Epithelial cell of esophagus (primary cell): Measurements from ENCODE around the gene ITPRIPL1.

Source experiments
- DNase-seq: peaks from one replicate; pipeline ENCODE4 v3.0.0; 2010; ENCODE audit warnings: low read depth
- H3K4me3 ChIP-seq: 2 replicates; pipeline ENCODE4 v1.5.1; 2011; ENCODE audit warnings: mild to moderate bottlenecking, low read length, control low read depth
- TF ChIP-seq, protein P1 (sequence below): IDR thresholded peaks from 2 replicates; pipeline ENCODE4 v1.5.1; 2011; ENCODE audit warnings: low read depth, mild to moderate bottlenecking, low read length, control low read depth, inconsistent platforms; ENCODE audit not compliant: insufficient read depth; ENCODE audit errors: missing control alignments

The ITPRIPL1 gene

DNA sequence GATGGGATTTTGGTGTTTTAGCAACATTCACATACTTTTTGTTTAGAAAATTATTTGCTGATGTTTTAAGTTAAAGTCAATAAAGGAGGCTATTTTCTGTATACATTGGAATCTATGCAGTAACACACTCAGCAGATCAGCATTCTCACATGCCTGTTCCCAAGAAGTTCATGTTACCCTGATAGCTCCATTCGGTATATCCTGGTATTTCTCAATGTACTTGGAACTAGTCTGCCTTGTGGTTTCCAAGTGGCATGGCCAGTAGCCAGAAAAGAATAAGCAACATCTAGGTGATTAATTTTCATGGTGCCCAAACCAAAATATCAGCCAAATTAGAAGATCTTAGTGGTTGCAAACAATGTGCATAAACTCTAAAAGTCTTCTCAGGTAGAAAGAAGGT lies 5.3 kb downstream of the ITPRIPL1 start:
- peak; percentile 95 for DNase-seq
- H3K4me3 ChIP-seq, result no peak overlapping the region
- TF ChIP-seq, protein P1, sequence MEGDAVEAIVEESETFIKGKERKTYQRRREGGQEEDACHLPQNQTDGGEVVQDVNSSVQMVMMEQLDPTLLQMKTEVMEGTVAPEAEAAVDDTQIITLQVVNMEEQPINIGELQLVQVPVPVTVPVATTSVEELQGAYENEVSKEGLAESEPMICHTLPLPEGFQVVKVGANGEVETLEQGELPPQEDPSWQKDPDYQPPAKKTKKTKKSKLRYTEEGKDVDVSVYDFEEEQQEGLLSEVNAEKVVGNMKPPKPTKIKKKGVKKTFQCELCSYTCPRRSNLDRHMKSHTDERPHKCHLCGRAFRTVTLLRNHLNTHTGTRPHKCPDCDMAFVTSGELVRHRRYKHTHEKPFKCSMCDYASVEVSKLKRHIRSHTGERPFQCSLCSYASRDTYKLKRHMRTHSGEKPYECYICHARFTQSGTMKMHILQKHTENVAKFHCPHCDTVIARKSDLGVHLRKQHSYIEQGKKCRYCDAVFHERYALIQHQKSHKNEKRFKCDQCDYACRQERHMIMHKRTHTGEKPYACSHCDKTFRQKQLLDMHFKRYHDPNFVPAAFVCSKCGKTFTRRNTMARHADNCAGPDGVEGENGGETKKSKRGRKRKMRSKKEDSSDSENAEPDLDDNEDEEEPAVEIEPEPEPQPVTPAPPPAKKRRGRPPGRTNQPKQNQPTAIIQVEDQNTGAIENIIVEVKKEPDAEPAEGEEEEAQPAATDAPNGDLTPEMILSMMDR, result no peak

DNA sequence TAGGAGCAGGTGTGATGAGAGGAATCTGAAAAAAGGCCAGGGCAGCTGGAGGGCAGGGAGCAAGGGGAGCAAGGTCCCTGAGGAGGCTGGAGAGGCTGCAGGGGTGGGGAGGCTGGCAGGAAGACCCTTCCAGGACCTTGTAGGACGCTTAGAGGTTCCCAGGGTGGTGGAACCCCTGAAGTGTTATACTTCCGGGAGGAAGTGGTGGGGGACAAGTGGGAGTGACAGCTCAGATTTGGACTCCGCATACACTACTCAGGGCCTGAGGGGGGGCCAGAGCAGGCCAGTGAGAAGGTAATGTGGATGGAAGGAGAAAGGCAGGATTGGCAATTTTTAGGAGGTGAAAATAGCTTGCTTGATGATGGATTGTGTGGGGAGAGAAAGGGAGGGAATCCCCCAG lies 8.6 kb downstream of the ITPRIPL1 start:
- H3K4me3 ChIP-seq, result no peak overlapping the region
- TF ChIP-seq, protein P1, result no peak
- no peak for DNase-seq

DNA sequence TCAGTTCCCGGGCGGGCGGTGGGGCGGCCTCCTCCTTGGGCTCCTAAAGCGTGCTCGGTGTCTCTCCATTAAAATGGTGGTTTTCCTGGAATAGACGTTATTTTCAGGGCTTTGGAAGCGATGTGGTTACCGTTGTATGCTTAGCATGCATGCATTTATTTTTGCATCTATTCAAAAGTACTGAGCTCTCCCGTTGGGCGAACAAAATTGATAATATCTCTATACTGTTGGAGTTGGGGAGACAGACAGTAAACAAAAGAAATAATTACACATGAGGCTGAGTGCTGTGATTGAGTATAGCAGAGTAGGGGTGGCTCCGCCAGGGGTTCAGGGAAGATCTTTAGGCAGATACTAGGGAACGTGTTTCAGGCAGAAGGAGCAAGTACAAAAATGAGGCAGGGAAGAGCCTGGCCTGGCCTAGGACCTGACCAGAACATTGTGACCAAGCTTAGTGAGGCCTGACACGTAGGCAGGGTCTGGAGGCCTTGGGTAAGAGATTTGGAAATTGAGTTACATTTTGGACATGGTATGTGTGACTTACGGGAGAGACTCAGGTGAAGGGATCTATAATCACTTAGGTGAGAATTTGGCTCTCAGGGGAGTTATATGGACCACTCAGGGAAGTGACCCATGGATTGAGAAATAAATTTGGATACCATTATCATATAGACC lies 11.1 kb downstream of the ITPRIPL1 start:
- DNase-seq, result no peak

DNA sequence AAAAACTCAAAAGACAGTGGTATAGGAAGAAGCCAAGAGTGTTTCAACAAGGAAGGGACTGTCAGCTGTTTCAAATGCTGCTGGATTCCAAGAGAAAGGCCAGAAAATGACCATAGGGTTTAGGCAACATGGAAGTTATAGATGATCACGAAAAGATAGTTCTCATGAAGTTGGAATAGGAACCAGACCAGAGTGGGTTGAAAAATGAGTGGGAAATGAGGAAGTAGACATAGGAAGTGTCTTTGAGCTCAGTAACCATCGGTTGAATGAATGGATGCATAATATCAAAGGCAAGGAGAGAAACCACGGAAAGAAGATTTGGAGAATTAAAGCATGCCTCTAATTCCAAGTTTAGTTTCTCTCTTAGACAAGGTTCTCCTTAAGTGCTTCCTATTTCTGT lies 11.8 kb downstream of the ITPRIPL1 start:
- H3K4me3 ChIP-seq, result no peak overlapping the region
- DNase-seq, result no peak
- TF ChIP-seq, protein P1, result no peak

More for the DNA sequence above, 11.1 kb downstream of the ITPRIPL1 start:
- TF ChIP-seq, protein P1, result no peak
- H3K4me3 ChIP-seq, result peak overlapping the region; percentile 91

DNA sequence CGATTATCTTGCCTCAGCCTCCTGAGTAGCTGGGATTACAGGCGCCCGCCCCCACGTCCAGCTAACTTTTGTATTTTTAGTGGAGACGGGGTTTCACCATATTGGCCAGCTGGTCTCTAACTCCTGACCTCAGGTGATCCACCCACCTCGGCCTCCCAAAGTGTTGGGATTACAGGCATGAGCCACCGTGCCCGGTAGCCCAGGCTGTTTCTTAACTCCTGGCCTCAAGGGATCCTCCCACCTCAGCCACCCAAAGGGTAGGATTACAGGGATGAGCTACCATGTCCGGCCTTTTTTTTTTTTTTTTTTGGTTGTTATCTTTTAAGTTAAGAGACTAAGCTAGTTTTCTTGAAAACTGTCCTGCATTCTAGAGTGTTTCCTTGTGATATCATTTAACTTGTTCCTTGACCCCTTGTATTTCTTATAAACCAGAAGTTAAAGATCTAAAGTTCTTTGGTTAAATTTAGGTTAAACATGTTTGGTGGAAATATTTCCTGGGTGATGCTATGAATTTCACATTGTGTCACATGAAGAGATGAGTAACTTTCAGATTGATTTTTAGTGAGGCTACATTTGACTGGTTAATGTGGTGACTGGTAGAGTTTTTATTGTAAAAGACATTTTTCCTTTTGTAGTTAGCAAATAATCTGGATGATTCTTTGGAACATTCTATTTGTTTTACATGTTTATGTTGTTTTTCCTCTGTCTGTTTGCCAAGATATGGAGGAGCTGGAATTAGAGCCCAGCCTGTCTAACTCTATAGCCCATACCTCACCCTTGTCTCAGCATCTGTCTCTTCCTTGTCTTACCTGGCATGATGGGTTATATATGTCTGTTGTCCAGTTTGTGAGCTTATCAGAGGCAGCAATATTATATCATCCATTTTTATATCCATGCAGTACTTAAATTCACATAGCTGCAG lies 15.6 kb downstream of the ITPRIPL1 start:
- TF ChIP-seq, protein P1, result no peak
- no peak for DNase-seq
- no peak overlapping the region for H3K4me3 ChIP-seq

DNA sequence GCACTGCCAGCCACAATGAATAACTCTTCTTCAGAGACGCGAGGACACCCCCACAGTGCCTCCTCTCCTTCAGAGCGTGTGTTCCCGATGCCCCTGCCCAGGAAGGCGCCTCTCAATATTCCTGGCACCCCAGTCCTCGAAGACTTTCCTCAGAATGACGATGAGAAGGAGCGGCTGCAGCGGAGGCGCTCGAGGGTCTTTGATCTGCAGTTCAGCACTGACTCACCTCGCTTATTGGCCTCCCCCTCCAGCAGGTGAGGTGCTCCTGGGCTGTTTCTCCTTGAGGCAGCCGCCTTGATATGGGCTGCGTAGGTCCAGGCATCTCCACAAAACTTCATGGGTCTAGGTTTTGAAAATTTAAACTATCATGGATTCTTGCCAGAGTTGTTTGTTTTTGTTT lies 16.5 kb downstream of the ITPRIPL1 start:
- no peak overlapping the region for H3K4me3 ChIP-seq
- no peak for DNase-seq

More for the DNA sequence above, 16.5 kb downstream of the ITPRIPL1 start:
- TF ChIP-seq, protein P1, result no peak
